Loucy (cell line): ENCODE results near the gene NTPCR.

Experiments used
- EZH2phosphoT487 ChIP-seq: fragments of 200-600 bp; IDR thresholded peaks from 2 replicates; pipeline ENCODE4 v1.6.1; 2018; ENCODE audit warnings: antibody characterized with exemption, mild to moderate bottlenecking, moderate library complexity, borderline replicate concordance
- TF ChIP-seq, protein P1 (sequence below): fragments of 200-600 bp; sonication (generic); conservative IDR thresholded peaks from 2 replicates; pipeline ENCODE4 v1.5.1; 2014; ENCODE audit warnings: mild to moderate bottlenecking, antibody characterized with exemption, low read length

DNA sequence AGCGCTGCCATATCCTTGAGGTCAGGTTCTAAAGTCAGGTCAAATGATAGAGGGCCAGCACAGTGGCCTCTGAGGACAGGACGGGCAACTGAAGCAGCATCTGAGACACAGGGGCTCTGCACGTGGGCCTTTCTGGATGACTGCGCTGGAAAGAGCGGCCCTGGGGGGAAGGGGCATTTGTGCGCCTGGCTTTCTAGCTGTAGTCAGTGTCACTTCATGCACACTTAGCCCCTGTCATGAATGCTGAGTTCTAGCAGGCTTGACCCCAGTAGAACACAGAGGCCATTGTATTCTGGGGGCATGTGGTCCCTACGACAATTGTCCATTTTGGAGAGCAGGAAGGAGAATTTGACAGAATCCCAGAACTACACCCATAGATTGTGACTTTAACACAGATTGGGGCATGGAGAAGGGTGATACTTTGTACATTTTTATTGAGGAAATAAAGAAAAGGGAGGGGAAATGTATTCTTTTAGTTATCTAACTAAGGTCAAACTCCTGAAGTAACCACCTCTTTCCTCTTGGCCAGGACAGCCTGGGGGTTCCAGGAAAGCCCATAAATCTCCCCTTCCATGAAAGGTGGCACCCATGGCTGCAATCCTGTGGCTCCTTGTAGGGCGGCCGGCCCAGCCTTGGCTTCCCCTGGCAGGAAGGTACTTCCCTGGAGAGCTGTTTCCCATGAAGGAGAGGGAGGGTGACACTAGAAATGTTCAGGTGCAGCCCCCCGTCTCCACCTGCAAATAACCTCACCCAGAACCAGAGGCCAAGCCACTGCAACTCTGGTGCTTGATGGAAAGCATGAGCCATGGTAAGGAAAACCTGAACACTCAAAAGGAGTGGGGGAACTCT is 34.4 kb downstream of the NTPCR start:
- TF ChIP-seq, protein P1, sequence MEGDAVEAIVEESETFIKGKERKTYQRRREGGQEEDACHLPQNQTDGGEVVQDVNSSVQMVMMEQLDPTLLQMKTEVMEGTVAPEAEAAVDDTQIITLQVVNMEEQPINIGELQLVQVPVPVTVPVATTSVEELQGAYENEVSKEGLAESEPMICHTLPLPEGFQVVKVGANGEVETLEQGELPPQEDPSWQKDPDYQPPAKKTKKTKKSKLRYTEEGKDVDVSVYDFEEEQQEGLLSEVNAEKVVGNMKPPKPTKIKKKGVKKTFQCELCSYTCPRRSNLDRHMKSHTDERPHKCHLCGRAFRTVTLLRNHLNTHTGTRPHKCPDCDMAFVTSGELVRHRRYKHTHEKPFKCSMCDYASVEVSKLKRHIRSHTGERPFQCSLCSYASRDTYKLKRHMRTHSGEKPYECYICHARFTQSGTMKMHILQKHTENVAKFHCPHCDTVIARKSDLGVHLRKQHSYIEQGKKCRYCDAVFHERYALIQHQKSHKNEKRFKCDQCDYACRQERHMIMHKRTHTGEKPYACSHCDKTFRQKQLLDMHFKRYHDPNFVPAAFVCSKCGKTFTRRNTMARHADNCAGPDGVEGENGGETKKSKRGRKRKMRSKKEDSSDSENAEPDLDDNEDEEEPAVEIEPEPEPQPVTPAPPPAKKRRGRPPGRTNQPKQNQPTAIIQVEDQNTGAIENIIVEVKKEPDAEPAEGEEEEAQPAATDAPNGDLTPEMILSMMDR, result no peak
- TF ChIP-seq EZH2phosphoT487, result no peak
